ENCODE data around the gene COX10.

COX10 gene

DNA sequence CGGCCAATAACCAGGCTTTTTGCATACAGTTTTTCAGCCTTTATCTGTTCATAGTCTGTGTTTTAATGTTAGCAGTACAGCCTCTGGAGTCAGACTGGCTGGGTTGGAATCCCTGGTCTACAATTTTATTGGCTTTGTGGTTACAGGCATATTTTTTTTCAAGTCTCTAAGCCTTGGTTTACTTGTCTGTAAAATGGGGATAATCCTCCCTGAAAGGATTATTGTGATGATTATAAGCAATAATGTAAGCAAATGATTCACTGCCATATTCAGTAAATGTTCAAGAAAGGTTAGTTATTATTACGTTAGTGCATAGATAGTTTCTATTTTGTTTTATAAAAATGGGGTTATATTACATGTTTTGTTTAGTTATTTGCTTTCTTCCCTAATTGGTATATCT, 15.7 kb downstream of the COX10 start:
- ChIA-PET CTCF (no interaction called here), POLR2A (ENCODE audit: low non-redundant PET) (no interaction called here)
- no peak overlapping the region for H3K27ac ChIP-seq
- no peak for DNase-seq (ENCODE audit: low spot score)
- TF ChIP-seq, protein P1, sequence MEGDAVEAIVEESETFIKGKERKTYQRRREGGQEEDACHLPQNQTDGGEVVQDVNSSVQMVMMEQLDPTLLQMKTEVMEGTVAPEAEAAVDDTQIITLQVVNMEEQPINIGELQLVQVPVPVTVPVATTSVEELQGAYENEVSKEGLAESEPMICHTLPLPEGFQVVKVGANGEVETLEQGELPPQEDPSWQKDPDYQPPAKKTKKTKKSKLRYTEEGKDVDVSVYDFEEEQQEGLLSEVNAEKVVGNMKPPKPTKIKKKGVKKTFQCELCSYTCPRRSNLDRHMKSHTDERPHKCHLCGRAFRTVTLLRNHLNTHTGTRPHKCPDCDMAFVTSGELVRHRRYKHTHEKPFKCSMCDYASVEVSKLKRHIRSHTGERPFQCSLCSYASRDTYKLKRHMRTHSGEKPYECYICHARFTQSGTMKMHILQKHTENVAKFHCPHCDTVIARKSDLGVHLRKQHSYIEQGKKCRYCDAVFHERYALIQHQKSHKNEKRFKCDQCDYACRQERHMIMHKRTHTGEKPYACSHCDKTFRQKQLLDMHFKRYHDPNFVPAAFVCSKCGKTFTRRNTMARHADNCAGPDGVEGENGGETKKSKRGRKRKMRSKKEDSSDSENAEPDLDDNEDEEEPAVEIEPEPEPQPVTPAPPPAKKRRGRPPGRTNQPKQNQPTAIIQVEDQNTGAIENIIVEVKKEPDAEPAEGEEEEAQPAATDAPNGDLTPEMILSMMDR (conservative IDR thresholded peaks at IDR 0.05; ENCODE audit: low read depth) = no peak

DNA sequence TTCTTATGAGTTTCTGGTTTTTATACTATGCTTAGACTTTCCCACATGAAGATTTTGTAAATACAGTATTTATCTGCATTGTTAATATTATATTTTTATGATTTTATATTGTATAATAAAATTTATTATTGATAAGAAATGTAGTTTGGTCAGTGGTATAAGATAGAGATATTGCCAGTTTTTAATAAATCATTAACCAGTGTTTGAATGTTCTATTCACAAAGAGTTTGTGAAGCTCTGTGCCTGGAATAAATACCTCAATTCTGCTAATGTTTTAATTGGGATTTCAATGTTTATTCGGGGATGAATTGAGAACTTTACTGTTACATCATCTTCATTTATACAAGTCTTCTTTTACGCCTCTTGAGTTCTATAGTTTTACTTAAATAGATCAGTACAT, 16.9 kb downstream of the COX10 start:
- no peak for DNase-seq (ENCODE audit: low spot score)
- ChIA-PET POLR2A (ENCODE audit: low non-redundant PET) (no interaction called here), CTCF (no interaction called here)
- no peak overlapping the region for H3K27ac ChIP-seq
- TF ChIP-seq, protein P1 (conservative IDR thresholded peaks at IDR 0.05; ENCODE audit: low read depth) = no peak

DNA sequence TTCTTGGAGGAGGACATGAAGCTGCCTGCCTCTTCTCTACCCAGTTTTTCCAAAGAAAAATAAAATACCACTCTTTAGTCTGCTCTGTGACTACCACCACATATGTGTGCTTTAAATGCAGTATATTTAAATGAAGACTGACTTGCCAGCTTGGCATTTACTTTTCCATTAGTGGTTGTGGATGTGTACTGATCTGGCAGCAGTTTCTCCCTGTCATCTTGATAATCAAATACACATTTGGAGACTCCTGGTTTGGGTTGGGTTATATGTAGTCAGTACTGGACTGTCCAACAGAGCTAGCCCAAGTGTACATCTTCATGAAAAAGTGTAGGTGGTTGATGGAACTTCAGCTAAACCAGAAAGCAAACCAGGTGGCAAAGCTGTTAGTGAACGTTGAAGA, 19.9 kb downstream of the COX10 start:
- ChIA-PET CTCF (interaction anchor here (0.7 kb wide), 1 partner anchor 827 kb away, joined by 3 read pairs; no protein-coding TSS in a partner anchor), POLR2A (ENCODE audit: low non-redundant PET) (no interaction called here)
- TF ChIP-seq, protein P1 (conservative IDR thresholded peaks at IDR 0.05; ENCODE audit: low read depth) = no peak
- no peak overlapping the region for H3K27ac ChIP-seq
- DNase-seq (ENCODE audit: low spot score) = no peak

DNA sequence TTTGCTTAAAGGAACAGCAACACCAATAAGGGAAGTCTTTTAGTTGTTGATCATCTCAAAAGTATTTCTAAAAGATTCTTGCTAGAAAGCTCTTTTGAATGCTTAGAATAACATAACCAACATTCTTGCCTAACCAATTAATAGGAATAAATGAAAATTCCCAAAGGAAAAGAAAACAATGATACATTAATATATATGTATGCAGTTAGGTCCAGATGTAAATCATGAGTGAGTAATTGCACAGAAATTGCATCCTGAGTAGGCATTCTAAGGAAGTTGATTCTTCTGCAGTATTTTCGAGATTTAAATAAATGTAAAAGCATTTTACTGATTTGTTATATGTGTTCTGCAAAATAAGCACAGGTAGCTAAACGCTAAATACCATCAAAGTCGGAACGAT, 22.1 kb downstream of the COX10 start:
- TF ChIP-seq, protein P1 (conservative IDR thresholded peaks at IDR 0.05; ENCODE audit: low read depth) = no peak
- POLR2A ChIA-PET (ENCODE audit: low non-redundant PET) = no interaction called here
- H3K27ac ChIP-seq = no peak overlapping the region
- CTCF ChIA-PET = interaction anchor here (0.7 kb wide), 1 partner anchor 50 kb away, joined by 3 read pairs; no protein-coding TSS in a partner anchor
- no peak for DNase-seq (ENCODE audit: low spot score)

DNA sequence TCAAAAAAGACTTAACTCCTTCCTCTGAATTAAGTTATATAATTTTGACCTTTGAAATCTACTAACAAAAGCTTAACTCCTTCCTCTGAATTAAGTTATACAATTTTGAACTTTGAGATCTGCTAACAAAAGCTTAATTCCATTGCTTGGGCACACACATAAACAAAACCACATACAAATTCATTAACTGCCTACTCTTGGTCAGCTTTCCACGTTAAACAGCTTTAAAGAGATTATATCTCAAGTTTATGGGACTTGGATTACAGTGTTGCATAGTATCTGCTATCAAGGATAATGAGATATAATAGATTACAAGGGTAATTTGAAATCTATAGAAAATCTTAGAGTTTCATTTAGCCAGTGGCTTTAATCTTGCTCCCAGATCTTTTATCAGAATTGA, 23.5 kb downstream of the COX10 start:
- no peak for DNase-seq (ENCODE audit: low spot score)
- TF ChIP-seq, protein P1 (conservative IDR thresholded peaks at IDR 0.05; ENCODE audit: low read depth) = no peak
- no peak overlapping the region for H3K27ac ChIP-seq
- ChIA-PET POLR2A (ENCODE audit: low non-redundant PET) (no interaction called here), CTCF (no interaction called here)

DNA sequence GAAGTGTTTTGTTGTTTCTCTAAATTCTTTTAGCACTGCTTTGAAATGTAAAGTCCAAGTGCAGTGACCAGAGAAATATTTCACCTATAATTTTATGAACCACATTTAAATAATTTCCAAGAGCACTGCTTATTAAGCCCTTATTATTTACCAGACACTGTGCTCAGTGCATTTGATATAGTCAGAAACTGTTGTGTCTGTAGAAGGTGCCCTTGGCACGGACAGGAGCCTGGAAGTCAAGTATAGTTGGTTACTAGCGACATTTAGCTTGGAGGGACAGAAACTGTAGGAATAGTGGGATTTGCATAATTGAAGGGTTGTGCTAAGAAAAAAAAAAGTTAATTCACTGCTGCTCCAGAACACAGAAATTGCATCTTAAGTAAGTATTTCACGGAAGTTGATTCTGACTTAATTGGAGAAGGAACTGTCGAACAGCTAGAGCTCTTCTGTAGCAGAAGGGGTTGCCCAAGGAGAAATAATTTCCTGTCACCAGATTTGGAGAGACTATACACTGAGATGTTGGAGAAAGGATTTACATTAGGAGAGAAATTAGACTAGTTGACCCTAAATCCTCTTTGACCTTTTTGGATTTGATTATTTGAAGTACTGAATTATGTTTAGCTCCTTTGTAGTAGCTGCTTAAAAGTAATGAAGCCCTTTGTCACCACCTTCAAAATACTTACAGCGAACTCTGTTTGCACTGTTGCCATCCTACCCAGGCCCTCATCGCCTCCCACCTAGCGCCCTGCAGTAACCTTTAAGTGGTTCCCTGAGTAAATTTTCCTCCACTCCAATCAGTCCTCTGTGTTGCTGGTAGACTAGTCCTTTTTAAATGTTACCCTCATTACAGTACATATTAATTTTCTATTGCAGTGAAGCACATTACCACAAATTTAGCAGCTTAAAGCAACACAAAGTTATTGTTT, 25.6 kb downstream of the COX10 start:
- H3K27ac ChIP-seq = no peak overlapping the region
- DNase-seq (ENCODE audit: low spot score) = no peak
- TF ChIP-seq, protein P1 (conservative IDR thresholded peaks at IDR 0.05; ENCODE audit: low read depth) = no peak
- CTCF ChIA-PET = no interaction called here
- POLR2A ChIA-PET (ENCODE audit: low non-redundant PET) = no interaction called here
